IPS-20b (cell line): ENCODE data around the gene MVB12B.

ENCODE experiments used
- H3K27ac ChIP-seq: one replicate; pipeline ENCODE4 v1.5.1; 2013; ENCODE audit warnings: low read length
- H3K27me3 ChIP-seq: 2 replicates; pipeline ENCODE4 v1.6.1; 2013; ENCODE audit warnings: mild to moderate bottlenecking, low read length, inconsistent platforms; ENCODE audit not compliant: insufficient read depth
- H3K36me3 ChIP-seq: 2 replicates; pipeline ENCODE4 v1.6.1; 2013; ENCODE audit warnings: low read depth, mild to moderate bottlenecking, inconsistent platforms, low read length, moderate library complexity; ENCODE audit not compliant: insufficient read depth
- H3K4me1 ChIP-seq: 2 replicates; pipeline ENCODE4 v1.6.1; 2013; ENCODE audit warnings: mild to moderate bottlenecking, control low read depth, inconsistent platforms, low read length, moderate library complexity; ENCODE audit not compliant: insufficient read depth
- H3K4me3 ChIP-seq: 2 replicates; pipeline ENCODE4 v1.5.1; 2013; ENCODE audit warnings: mild to moderate bottlenecking, low read length, inconsistent platforms
- H3K9ac ChIP-seq: 2 replicates; pipeline ENCODE4 v1.6.1; 2013; ENCODE audit warnings: low read depth, mild to moderate bottlenecking, inconsistent platforms, low read length, moderate library complexity
- H3K9me3 ChIP-seq: 2 replicates; pipeline ENCODE4 v1.6.1; 2013; ENCODE audit warnings: mild to moderate bottlenecking, low read depth, low read length, inconsistent platforms; ENCODE audit not compliant: insufficient read depth

MVB12B gene

DNA sequence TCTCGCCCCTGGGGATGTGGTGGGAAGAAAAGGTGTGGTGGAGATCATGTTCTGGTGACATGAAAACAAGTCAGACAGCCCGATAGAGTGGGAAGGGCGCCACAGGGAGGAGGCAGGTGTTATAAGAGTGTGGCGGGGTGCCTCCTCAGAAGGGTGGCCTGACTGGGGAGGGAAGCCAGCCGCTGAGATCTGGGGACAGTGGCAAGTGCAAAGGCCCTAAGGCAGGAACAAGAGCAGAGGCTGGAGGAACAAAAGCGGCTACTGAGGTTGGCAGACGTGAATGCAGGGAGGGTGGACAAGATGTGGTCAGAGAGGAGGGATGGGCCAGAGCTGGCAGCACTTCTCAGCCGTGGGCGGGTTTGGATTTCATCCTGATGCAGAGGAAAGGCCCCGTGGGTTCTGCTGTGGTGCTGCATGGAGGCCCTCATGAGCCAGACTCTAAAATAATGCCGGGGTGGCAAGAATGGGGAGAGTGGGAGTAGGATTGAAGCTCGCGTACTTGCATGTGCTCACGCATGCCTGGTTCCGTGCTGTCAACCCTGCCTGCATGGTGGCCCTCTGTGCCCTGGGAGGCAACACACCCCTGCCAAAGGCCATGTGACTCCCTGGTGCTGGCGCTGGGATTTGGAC lies 89.2 kb downstream of the MVB12B start:
- H3K36me3 ChIP-seq = no peaks in the 10 kb centered on the region
- no peak overlapping the region for H3K4me3 ChIP-seq
- H3K9ac ChIP-seq = no peak overlapping the region
- H3K27me3 ChIP-seq = no peaks in the 10 kb centered on the region
- H3K9me3 ChIP-seq = no peaks in the 10 kb centered on the region
- peaks cover 5% of the 10 kb centered on the region for H3K4me1 ChIP-seq
- H3K27ac ChIP-seq = no peak overlapping the region

DNA sequence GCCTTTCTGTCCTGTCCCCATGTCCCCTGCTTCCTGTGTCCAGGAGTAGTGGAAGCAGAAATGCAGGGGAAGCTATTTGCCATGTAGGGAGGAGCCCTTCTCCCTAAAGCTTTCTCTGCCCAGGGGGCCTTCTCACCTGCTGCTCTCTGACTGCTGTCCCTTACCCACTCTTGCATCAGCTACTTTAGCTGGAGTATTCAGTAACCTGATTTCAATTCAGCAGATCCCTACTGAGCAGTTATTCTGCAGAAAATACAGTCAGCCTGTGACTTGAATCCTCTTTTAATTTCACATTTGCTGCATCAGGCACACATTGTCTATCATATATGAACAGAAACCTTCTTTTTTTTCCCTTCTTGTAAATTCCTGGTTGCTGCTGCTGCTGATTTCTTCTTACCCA lies 90.4 kb downstream of the MVB12B start:
- no peak overlapping the region for H3K4me3 ChIP-seq
- no peaks in the 10 kb centered on the region for H3K27me3 ChIP-seq
- no peak overlapping the region for H3K9ac ChIP-seq
- no peaks in the 10 kb centered on the region for H3K9me3 ChIP-seq
- no peak overlapping the region for H3K27ac ChIP-seq
- H3K4me1 ChIP-seq = peaks cover 17% of the 10 kb centered on the region
- H3K36me3 ChIP-seq = no peaks in the 10 kb centered on the region

DNA sequence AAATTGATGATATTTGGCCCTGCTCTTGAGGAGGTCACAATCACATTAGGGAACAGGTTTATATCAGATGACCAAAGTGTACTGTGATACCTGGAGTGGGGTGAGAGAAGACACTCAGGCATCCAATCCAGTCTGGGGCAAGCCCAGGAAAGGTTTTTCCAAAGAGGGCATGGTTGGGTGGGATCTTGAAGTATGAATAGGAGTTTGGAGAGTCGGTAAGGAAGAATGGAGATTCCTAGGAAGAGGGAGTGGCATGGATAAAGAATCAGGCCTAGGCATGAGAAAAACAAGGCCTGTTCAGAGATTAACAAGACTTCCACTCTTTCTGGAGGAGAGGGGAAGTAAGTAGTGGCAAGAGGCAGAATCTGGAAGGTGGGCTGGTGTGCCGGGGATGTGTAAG lies 91.1 kb downstream of the MVB12B start:
- H3K27me3 ChIP-seq = peaks cover 3% of the 10 kb centered on the region; the same call in 1 of the 2 replicates
- H3K9me3 ChIP-seq = no peaks in the 10 kb centered on the region

DNA sequence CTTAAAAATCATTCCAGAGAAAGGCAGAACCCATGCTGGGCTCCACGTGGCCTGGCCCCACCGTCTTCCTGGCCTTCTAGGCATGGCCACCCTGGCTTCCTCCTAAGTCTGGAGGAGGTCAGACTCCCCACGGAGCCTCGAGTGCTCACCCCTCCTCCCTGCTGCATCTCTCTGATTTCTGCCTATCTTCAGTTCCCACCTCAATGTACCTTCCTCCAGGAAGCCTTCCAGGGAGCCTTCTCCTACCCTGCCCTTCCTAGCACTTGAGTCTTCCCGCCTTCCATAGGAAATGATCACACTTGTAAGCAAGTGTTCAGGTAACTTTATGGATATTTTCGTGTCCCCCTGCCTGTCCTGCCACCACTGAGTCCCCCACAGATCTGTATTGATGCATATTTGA lies 92.0 kb downstream of the MVB12B start:
- Histone ChIP-seq H3K9me3 (no peaks in the 10 kb centered on the region), H3K4me3 (no peak overlapping the region), H3K4me1 (peaks cover 32% of the 10 kb centered on the region), H3K27ac (no peak overlapping the region), H3K36me3 (no peaks in the 10 kb centered on the region), H3K9ac (no peak overlapping the region), H3K27me3 (peaks cover 5% of the 10 kb centered on the region; the same call in 1 of the 2 replicates)

More for the DNA sequence above, 91.1 kb downstream of the MVB12B start:
- Histone ChIP-seq H3K27ac (no peak overlapping the region), H3K36me3 (no peaks in the 10 kb centered on the region), H3K4me3 (no peak overlapping the region), H3K9ac (no peak overlapping the region), H3K4me1 (peaks cover 23% of the 10 kb centered on the region)

DNA sequence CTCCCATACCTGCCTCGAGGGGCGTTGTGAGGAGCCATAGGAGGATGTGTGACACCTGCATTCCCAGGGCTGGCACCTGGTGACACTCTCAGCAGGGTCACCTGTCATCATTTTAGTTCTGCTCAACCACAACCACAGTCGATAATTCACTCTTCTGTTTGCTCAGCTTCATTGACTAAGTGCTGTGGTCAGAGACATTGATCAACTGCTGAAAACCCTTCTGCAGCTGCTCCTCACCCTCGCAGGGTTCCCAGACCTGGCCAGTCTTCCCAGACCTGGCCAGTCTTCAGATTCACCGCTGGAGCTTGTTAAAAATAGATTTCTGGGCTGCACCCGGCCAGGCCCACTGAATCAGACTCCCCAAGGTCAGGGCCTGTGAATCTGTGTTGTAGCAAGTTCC lies 92.8 kb downstream of the MVB12B start:
- no peak overlapping the region for H3K27ac ChIP-seq
- no peak overlapping the region for H3K4me3 ChIP-seq
- H3K4me1 ChIP-seq = peaks cover 34% of the 10 kb centered on the region

DNA sequence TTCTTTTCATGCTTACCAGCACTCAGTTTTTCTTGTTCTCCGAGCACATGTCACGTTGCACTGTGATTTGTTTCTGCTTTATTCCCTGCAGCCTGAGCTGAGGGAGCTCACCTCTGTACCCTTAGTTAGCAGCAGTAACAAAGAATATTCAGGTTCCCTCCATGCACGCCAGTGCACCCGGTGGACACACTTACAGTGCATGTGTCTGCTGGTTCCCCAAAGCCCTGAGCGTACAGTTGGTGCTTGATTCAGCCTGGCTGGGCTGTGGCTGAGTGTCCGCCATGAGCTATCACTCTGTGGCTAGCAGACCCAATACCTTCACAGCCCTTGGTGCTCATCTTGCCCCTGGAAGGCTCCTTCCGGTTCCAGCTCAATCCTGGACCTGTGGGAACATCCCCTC lies 93.5 kb downstream of the MVB12B start:
- peaks cover 34% of the 10 kb centered on the region for H3K4me1 ChIP-seq

More for the DNA sequence above, 92.8 kb downstream of the MVB12B start:
- Histone ChIP-seq H3K9ac (no peak overlapping the region), H3K36me3 (no peaks in the 10 kb centered on the region), H3K27me3 (peaks cover 5% of the 10 kb centered on the region; the same call in 1 of the 2 replicates), H3K9me3 (no peaks in the 10 kb centered on the region)

DNA sequence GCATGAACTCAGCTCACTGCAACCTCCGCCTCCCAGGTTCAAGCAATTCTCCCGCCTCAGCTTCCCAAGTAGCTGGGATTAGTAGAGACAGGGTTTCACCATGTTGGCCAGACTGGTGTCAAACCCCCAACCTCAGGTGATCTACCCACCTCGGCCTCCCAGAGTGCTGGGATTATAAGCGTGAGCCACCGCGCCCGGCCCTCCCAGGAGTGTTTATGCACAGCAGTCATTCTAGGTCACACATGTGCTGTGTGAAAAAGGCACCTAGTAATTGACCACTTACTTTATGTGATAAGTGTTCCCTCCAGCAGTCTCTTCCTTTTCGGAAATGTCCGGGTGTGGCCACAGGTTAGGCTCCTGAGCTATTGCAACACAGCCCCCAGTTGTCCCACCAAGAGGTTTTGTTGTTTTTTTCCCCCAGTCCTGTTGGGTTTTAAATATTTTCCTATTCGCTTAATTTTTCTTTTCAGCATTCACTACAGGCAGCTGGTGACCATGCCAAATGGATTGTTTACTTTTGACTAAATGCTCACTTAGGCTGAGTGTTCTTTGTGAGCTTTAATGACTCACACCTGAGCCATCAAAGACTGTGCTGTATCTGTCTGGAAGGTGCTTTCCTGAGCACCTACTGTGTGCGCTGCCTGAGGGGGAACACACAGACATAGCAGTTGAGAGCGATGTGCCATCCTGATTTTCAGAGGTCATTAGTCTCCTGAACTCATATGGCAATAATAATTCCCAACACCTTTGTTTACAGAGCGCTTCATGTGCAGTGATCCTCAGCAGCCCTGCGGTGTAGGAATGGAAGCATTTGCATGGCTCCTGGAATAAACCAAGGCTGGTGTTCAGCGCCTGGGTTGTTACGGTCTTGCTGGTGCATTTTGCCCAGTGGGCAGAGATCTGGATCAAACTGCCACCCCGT lies 94.3 kb downstream of the MVB12B start:
- peaks cover 5% of the 10 kb centered on the region; the same call in 1 of the 2 replicates for H3K27me3 ChIP-seq
- H3K4me3 ChIP-seq = no peak overlapping the region
- H3K27ac ChIP-seq = no peak overlapping the region
- peaks cover 34% of the 10 kb centered on the region for H3K4me1 ChIP-seq
- H3K9ac ChIP-seq = no peak overlapping the region
- no peaks in the 10 kb centered on the region for H3K9me3 ChIP-seq
- H3K36me3 ChIP-seq = no peaks in the 10 kb centered on the region

More for the DNA sequence above, 93.5 kb downstream of the MVB12B start:
- Histone ChIP-seq H3K36me3 (no peaks in the 10 kb centered on the region), H3K27me3 (peaks cover 5% of the 10 kb centered on the region; the same call in 1 of the 2 replicates), H3K4me3 (no peak overlapping the region), H3K9ac (no peak overlapping the region), H3K27ac (no peak overlapping the region), H3K9me3 (no peaks in the 10 kb centered on the region)

DNA sequence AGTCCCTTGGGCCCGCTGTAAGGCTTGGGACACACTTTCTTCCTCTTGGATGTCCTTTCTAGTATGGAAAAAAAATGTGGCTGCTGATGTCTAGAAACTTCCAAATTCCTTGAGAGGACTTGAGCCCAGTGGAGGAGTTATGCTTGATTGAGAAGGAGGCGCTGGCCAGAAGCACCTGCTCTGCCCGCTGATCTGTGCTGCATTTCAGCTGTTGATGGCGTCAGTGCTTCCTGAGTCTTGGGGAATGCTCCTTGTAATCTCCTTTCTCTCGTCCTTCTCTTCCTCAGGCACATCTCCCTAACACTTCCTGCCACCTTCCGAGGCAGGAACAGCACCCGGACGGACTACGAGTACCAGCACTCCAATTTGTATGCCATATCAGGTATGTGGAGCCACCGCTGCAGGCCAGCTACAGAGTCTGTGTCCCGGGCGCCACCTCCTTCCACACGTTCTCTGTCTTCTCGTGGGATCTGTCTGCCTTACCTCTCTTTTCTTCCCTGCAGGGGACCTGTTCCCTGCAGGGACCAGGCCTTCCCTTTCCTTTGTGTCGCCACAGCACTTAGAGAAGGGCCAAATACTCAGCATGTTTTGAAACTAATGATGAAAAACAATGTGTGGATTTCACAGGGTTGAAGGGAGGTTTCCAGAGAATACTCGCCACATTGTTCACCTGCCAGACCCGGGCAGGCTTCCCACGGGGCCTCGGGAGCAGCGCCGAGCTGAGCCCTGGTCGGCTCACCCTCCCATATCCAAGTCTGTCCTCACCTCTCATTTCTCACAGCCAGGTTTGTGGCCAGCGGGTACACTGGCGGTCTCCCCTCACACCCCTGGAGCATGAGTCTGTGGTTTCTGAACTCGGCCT lies 95.2 kb downstream of the MVB12B start:
- no peak overlapping the region for H3K27ac ChIP-seq
- peaks cover 5% of the 10 kb centered on the region; the same call in 1 of the 2 replicates for H3K27me3 ChIP-seq
- no peaks in the 10 kb centered on the region for H3K36me3 ChIP-seq
- H3K4me3 ChIP-seq = no peak overlapping the region
- H3K9me3 ChIP-seq = no peaks in the 10 kb centered on the region
- H3K4me1 ChIP-seq = peaks cover 34% of the 10 kb centered on the region
- no peak overlapping the region; the same call in 1 of the 2 replicates for H3K9ac ChIP-seq

DNA sequence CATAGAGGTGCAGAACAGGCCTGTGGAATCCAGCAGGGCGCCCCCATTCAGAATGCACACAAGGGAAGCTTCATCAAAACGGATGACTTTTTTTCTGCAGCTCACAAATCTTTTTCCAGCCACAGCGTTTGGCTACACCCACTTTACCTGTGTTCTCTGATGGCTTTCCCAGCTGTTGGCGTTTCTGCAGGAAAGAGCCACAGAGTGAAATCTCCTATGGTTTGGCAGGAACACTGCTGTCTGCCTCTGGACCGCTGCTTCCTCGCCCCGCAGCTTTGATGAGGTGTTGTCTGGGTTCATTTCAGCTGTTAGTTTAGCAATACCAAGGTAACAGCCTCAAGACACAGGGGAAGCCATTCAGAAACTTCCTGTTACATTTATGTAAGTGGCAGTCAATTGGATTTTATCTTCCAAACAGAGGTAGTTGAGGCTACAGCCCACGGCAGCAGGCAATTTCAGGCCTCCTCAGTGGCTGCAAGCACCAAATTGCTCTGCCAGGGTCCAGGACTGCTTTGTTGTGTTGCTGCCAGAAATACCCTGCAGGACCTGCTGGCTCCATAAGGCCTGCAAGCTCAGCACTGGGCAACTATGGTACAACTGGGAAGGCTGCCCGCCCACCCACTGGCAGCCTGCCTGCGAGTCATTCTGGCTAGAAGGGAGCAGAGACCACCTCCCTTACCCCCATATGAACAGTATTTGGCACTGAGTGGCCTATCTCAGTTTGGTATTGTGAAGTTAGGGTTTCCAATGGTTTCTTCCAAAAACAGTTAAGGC lies 96.7 kb downstream of the MVB12B start:
- no peak overlapping the region for H3K9ac ChIP-seq
- H3K27ac ChIP-seq = no peak overlapping the region
- peaks cover 30% of the 10 kb centered on the region for H3K4me1 ChIP-seq
- H3K9me3 ChIP-seq = no peaks in the 10 kb centered on the region
- H3K36me3 ChIP-seq = no peaks in the 10 kb centered on the region
- H3K27me3 ChIP-seq = peaks cover 5% of the 10 kb centered on the region; the same call in 1 of the 2 replicates
- H3K4me3 ChIP-seq = no peak overlapping the region

DNA sequence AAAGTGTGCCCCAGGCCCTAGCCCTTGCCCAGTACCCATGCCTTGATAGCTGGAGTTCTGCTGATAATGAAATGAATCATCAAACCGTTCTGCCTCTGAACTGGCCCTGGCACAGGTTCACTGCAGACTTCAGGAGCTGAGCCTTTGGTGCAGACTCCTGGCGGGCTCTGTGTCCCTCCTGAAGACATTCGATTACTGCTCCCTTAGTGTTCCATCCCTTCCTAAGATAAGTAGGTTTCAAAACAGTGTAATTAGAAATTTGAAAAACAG lies 97.2 kb downstream of the MVB12B start:
- no peak overlapping the region for H3K27ac ChIP-seq
- H3K27me3 ChIP-seq = peaks cover 5% of the 10 kb centered on the region; the same call in 1 of the 2 replicates
- H3K9ac ChIP-seq = no peak overlapping the region
- peaks cover 30% of the 10 kb centered on the region for H3K4me1 ChIP-seq
- no peaks in the 10 kb centered on the region for H3K36me3 ChIP-seq
- no peaks in the 10 kb centered on the region for H3K9me3 ChIP-seq
- no peak overlapping the region for H3K4me3 ChIP-seq

DNA sequence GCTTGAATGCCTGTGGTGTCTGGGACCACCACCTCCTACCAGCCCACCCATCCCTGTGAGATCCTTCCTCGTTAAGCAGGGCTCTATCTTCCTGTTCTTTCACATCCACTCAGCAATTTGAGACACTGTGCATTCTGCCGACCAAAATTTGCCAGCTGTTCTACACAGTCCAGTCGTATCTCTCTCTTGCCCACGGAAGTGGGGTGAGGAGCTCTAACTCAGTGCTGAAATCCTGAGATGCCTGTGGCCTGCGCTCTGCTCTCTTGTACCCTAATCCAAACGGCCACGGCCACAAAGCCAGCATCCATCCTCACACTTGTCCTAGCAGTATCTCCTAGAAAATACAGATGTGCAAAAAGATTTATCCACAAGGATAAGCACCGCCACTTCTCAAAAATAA lies 97.9 kb downstream of the MVB12B start:
- H3K36me3 ChIP-seq = no peaks in the 10 kb centered on the region
- H3K27me3 ChIP-seq = peaks cover 5% of the 10 kb centered on the region; the same call in 1 of the 2 replicates
- no peak overlapping the region for H3K9ac ChIP-seq
- no peaks in the 10 kb centered on the region for H3K9me3 ChIP-seq
- H3K4me3 ChIP-seq = no peak overlapping the region
- no peak overlapping the region for H3K27ac ChIP-seq
- peaks cover 30% of the 10 kb centered on the region for H3K4me1 ChIP-seq
